ENCODE results near the gene RNASET2. TPM values are rescaled to one million over a fixed set of nuclear protein-coding genes. Genes with fewer than 3 reads are reported as not detected.
A peak's percentile ranks its signal among the peaks of the same experiment; 100 is the strongest.
"Not testable (repeated sequence)": the region's sequence is repeated elsewhere in the genome, so short reads cannot be mapped to it uniquely, and the experiment has no call there.

Gene RNASET2
- total RNA-seq, 2 experiments from 2014 or later, result 34.1 to 35.8 TPM

GRCh38 chr6:166955865-166956443 lies 396 bp downstream of the RNASET2 start:
- peak overlapping the region; percentile 83 for H3K4me3 Mint-ChIP-seq
- H3K27ac Mint-ChIP-seq, result peak overlapping the region; percentile 67
- no peaks in the 10 kb centered on the region for H3K9me3 Mint-ChIP-seq
- DNase-seq, result no peak
- peaks cover 63% of the 10 kb centered on the region for H3K4me1 Mint-ChIP-seq
- no peaks in the 10 kb centered on the region for H3K27me3 Mint-ChIP-seq
- H3K36me3 Mint-ChIP-seq, result peaks cover 18% of the 10 kb centered on the region

DNA sequence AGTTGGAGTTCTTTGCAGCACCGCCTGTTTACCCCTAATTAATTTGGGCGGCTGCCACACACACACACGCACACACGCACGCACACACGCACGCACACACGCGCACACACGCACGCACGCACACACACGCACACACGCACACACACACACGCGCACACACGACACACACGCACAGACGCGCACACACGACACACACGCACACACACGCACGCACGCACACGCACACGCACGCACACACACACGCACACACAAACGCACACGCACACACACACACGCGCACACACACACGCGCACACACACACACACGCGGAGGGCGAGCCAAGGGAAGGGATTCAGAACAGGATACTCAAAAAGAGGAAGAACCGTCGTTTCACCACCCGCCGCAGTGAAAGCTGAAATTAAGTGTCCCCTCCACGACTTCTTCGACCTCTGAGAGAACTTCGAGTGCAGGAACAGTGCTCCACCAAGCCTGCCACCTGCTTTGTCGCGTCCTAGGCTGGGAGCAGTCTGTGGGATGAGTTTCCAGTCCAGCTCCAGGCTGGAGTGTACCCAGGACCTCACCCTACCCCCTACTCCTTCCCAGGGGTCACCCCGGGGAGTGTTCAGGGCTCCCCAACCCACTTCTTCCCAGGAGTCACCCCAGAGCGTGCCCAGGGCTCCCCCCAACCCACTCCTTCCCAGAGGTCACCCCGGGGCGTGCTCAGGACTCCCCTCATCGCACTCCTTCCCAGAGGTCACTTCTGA lies 1.1 kb downstream of the RNASET2 start:
- H3K4me1 Mint-ChIP-seq, result peaks cover 70% of the 10 kb centered on the region
- H3K36me3 Mint-ChIP-seq, result peaks cover 23% of the 10 kb centered on the region
- no peaks in the 10 kb centered on the region for H3K9me3 Mint-ChIP-seq
- peak overlapping the region; percentile 83 for H3K4me3 Mint-ChIP-seq
- peak overlapping the region; percentile 67 for H3K27ac Mint-ChIP-seq
- DNase-seq, result peak; percentile 18
- no peaks in the 10 kb centered on the region for H3K27me3 Mint-ChIP-seq

GRCh38 chr6:166954118-166954713 lies 2.1 kb downstream of the RNASET2 start:
- no peaks in the 10 kb centered on the region for H3K27me3 Mint-ChIP-seq
- peak overlapping the region; percentile 32 for H3K4me3 Mint-ChIP-seq
- H3K27ac Mint-ChIP-seq, result no peak overlapping the region
- no peak for DNase-seq
- H3K4me1 Mint-ChIP-seq, result peaks cover 68% of the 10 kb centered on the region
- H3K36me3 Mint-ChIP-seq, result peaks cover 28% of the 10 kb centered on the region
- no peaks in the 10 kb centered on the region for H3K9me3 Mint-ChIP-seq

DNA sequence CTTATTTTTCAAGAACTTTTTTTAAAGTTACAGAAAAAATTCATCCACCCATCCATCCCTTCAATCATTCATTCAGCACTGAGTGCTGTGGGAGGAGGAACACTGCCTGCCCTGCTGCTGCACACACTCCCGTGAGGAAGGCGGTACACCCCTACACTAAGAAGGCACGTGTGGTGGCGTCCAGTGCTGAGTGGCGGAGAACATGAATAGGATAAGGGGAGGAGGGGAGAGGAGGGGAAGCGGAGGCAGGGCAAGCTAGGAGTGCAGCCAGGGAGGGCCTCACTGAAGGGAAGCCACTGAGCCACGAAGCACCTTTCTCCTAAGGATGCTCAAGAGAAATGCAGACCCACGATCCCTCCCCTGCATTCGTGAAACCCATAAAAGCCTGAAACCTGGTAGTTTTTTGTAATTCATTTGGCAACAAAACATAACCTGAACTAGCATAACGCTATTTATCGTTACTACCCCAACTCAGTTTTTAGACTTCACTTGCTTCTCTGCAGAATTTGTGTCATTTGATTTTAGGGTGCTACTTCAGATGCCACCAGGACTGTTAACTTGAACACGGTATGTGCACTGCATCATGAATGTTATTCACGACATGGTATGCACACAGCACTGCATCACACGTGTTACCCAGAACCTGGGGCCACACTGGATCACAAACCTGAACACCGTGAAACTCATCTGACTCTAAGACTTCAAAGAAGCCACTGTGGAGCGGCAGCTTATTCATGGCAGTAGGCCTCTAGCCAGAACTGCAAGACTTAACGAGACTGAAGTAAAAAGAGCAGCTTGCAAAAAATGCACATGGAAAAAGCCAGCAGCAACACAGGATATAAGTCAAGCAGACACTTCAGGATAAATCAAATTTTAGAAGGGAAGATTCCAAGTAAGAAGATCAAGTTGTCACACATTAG lies 3.5 kb downstream of the RNASET2 start:
- Mint-ChIP-seq H3K27ac (peak overlapping the region; percentile 51), H3K9me3 (no peaks in the 10 kb centered on the region), H3K4me3 (no peak overlapping the region), H3K27me3 (no peaks in the 10 kb centered on the region), H3K36me3 (peaks cover 28% of the 10 kb centered on the region), H3K4me1 (peaks cover 54% of the 10 kb centered on the region)
- no peak for DNase-seq

GRCh38 chr6:166952121-166952520 lies 4.2 kb downstream of the RNASET2 start:
- H3K27me3 Mint-ChIP-seq, result no peaks in the 10 kb centered on the region
- H3K27ac Mint-ChIP-seq, result peak overlapping the region; percentile 51
- no peak for DNase-seq
- peaks cover 47% of the 10 kb centered on the region for H3K4me1 Mint-ChIP-seq
- no peaks in the 10 kb centered on the region for H3K9me3 Mint-ChIP-seq
- H3K36me3 Mint-ChIP-seq, result peaks cover 30% of the 10 kb centered on the region
- H3K4me3 Mint-ChIP-seq, result no peak overlapping the region

DNA sequence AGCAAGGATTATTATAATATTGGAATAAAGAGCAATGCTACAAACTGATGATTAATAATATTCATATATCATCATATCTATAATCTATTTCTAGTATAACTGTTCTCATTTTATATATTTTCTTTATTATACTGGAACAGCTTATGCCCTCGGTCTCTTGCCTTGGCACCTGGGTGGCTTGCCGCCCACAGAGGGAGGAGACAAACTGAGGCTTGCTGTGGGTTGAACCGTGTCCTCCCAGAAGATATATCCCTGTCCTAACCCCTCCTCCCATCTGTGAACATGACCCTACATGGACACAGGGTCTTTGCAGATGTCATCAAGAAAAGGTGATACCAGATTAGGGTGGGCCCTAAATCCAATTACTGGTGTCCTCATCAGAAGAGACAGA lies 4.7 kb downstream of the RNASET2 start:
- Mint-ChIP-seq H3K4me3 (no peak overlapping the region), H3K9me3 (no peaks in the 10 kb centered on the region), H3K4me1 (peaks cover 47% of the 10 kb centered on the region), H3K27ac (peak overlapping the region; percentile 78), H3K27me3 (no peaks in the 10 kb centered on the region), H3K36me3 (peaks cover 30% of the 10 kb centered on the region)
- DNase-seq, result no peak

GRCh38 chr6:166950892-166951669 lies 5.3 kb downstream of the RNASET2 start:
- Mint-ChIP-seq H3K4me3 (peak overlapping the region; percentile 35), H3K4me1 (peaks cover 47% of the 10 kb centered on the region), H3K36me3 (peaks cover 30% of the 10 kb centered on the region), H3K27ac (peak overlapping the region; percentile 78)
- peak; percentile 69 for DNase-seq
- H3K27me3 Mint-ChIP-seq, H3K9me3 Mint-ChIP-seq: not testable (repeated sequence)

DNA sequence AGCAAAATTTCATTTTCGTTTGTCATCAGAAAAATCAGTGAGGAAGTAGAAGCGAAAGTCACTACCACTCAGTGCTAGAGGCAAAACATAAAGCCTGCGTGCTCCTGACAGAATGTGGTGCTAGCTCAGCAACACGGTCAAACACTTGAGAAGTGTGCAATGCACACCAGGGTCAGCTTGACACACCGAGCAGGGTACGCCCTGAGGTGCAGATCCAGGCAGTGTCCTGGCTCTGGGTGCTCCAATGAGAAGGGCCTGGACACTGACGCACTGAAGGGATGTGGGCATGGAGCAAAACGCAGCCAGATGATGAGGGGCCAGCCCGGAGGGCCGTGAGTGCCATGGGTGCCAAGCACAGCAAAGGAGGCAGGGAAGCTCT lies 5.9 kb downstream of the RNASET2 start:
- Mint-ChIP-seq H3K4me1 (peaks cover 45% of the 10 kb centered on the region), H3K27me3 (no peaks in the 10 kb centered on the region), H3K4me3 (no peak overlapping the region), H3K9me3 (no peaks in the 10 kb centered on the region), H3K36me3 (peaks cover 30% of the 10 kb centered on the region), H3K27ac (peak overlapping the region; percentile 78)
- no peak for DNase-seq

DNA sequence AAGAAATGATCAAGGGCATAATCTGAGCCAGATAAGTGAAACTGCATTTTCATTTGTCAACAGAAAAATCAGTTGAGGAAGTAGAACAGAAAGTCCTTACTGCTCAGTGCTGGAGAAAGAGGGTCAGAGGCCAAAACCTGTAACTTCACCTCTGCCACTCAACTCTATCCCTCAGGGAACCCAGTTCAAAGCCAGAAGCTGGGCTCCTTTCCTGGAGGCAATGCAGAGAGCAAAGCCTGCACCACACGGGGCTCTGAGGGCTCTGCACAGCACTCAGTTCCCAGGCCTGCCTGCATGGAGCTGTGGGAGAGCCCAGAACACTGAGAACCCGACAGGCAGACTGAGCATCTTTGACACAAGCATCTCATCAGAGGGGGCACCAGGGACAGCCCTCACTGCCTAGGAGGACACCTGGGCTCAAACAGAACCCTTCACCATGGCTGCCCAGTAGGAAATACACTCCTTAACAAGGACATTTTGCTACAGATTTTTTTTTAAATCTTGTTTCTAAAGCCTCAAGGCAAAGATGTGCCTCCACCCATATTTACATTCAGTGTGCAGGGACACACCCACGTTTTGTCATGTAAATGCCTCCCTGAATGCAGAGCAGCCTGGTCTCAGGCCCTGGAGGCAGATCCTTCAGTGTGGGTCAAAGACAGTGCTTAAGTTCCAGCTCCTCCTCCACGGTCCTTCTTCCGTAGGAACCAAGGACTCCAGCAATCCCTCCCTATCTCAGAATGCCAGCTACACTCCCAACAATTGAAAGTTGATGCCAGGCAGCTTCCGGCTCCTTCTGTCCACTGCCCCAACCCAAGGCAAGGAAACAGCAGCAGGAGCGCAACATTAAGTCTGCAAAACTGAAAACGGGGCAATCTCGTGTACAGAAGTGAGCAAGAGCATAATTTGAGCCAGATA lies 6.6 kb downstream of the RNASET2 start:
- H3K27me3 Mint-ChIP-seq, result no peaks in the 10 kb centered on the region
- peaks cover 40% of the 10 kb centered on the region for H3K4me1 Mint-ChIP-seq

DNA sequence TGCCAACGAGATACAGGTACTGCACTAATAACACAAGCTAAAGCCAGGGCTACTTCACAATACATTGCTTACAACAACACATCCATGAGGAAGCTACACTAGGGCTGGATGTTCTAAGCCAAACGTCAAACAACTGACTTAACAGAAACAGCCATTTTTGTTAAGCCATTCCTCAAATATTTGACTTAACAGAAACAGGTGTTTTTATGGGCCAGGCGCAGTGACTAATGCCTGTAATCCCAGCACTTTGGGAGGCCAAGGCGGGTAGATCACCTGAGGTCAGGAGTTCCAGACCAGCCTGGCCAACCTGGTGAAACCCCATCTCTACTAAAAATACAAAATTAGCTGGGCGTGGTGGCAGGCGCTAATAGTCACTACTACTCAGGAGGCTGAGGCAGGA lies 7.6 kb downstream of the RNASET2 start:
- Mint-ChIP-seq H3K4me1 (peaks cover 31% of the 10 kb centered on the region), H3K36me3 (peaks cover 25% of the 10 kb centered on the region)
- not testable (repeated sequence) for H3K27me3 Mint-ChIP-seq, H3K9me3 Mint-ChIP-seq, DNase-seq, H3K4me3 Mint-ChIP-seq, H3K27ac Mint-ChIP-seq

More for the DNA sequence above, 6.6 kb downstream of the RNASET2 start:
- DNase-seq, result no peak
- H3K36me3 Mint-ChIP-seq, result peaks cover 29% of the 10 kb centered on the region
- H3K27ac Mint-ChIP-seq, result peak overlapping the region; percentile 78
- H3K9me3 Mint-ChIP-seq, result no peaks in the 10 kb centered on the region
- no peak overlapping the region for H3K4me3 Mint-ChIP-seq

- no peak for DNase-seq
- no peaks in the 10 kb centered on the region for H3K27me3 Mint-ChIP-seq
- peaks cover 20% of the 10 kb centered on the region for H3K36me3 Mint-ChIP-seq
- no peak overlapping the region for H3K27ac Mint-ChIP-seq
- no peak overlapping the region for H3K4me3 Mint-ChIP-seq
- H3K4me1 Mint-ChIP-seq, result peaks cover 31% of the 10 kb centered on the region
- H3K9me3 Mint-ChIP-seq, result no peaks in the 10 kb centered on the region
Measured at GRCh38 chr6:166947251-166947650, 9.1 kb downstream of the RNASET2 start.

DNA sequence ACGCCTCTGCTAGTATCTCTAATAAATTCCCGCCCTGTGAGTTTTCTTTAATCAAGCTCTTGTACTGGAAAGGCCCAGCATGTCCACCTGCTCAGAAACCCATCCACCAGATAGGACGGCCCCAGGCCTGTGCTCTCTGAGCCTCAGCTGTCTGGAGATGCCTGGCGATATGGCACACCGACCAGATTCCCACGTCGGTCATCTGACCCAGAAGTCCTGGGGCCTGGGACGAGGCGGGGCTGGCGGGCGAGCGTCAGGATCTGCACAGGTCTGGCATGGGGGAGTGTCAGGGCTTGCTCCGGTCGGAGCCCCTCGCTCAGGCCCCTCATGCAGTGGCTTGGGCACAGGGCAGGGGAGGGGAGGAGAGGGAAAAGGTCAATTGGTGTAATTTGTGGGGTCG lies 10.2 kb downstream of the RNASET2 start:
- Mint-ChIP-seq H3K4me3 (no peak overlapping the region), H3K27me3 (no peaks in the 10 kb centered on the region), H3K9me3 (no peaks in the 10 kb centered on the region), H3K27ac (no peak overlapping the region), H3K4me1 (peaks cover 24% of the 10 kb centered on the region), H3K36me3 (peaks cover 19% of the 10 kb centered on the region)
- no peak for DNase-seq

DNA sequence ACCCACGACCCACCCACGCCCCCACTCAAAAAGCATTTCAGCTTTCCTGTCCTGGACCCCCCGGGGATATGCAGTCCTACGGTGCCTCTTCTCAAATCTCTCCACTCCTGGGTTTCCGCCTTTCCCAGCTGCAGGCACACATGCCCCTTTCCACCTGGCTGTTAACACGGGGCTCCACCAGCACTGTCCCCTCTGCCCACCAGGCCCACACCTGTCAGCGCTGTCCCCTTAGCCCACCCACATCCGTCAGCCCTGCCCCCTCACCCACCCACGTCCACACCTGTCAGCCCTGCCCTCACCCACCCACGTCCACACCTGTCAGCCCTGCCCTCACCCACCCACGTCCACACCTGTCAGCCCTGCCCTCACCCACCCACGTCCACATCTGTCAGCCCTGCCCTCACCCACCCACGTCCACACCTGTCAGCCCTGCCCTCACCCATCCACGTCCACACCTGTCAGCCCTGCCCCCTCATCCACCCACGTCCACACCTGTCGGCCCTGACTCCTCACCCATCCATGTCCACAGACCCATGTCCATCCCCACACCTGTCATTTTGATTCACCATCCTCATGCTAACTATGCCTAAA lies 11.6 kb downstream of the RNASET2 start:
- H3K27me3 Mint-ChIP-seq, result no peaks in the 10 kb centered on the region
- DNase-seq, result no peak

More for the DNA sequence above, 11.6 kb downstream of the RNASET2 start:
- Mint-ChIP-seq H3K4me1 (peaks cover 11% of the 10 kb centered on the region), H3K36me3 (peaks cover 7% of the 10 kb centered on the region), H3K27ac (no peak overlapping the region), H3K9me3 (no peaks in the 10 kb centered on the region), H3K4me3 (no peak overlapping the region)

All from activated naive CD8-positive, alpha-beta T cell treated with anti-CD3 and anti-CD28 coated beads for 36 hours (primary cell).